GM18867 (cell line): ENCODE measurements around the gene OPN4.

ENCODE experiments used
- ATAC-seq: cut with Tn5 transposase; IDR thresholded peaks from one replicate; pipeline ENCODE4 v1.9.1; 2021; ENCODE audit warnings: mild to moderate bottlenecking, moderate library complexity; ENCODE audit not compliant: unreplicated experiment

Gene OPN4

GRCh38 chr10:86715836-86716235 is 61.5 kb downstream of the OPN4 start:
- no peak for ATAC-seq
